ENCODE measurements around the gene GRM4.

The GRM4 gene

GRCh38 chr6:34021554-34022190 is 124.2 kb downstream of the GRM4 start:
- Histone ChIP-seq H3F3A (ENCODE audit: insufficient read depth) (no peaks in the 10 kb centered on the region), H3K27me3 (ENCODE audit: low read length) (no peaks in the 10 kb centered on the region; the same call in 1 of the 2 replicates), H3K79me2 (ENCODE audit: insufficient read depth, low read length) (no peaks in the 10 kb centered on the region), H3K27ac (ENCODE audit: low read depth, low read length) (no peak overlapping the region), H3K9me3 (ENCODE audit: insufficient read depth, low read length) (no peaks in the 10 kb centered on the region), H2AFZ (ENCODE audit: low read depth, low read length, severe bottlenecking) (no peak overlapping the region), H3K4me3 (ENCODE audit: insufficient read depth, low read length, poor library complexity, severe bottlenecking) (no peak overlapping the region), H4K20me1 (ENCODE audit: low read depth, low read length) (no peaks in the 10 kb centered on the region), H3K9me2 (replicated peaks; ENCODE audit: insufficient read depth, low read length) (no peaks in the 10 kb centered on the region), H3K4me2 (ENCODE audit: low read depth, low read length, poor library complexity, severe bottlenecking) (no peak overlapping the region), H3K36me3 (ENCODE audit: low read length) (no peaks in the 10 kb centered on the region), H3K9ac (ENCODE audit: low read length) (no peak overlapping the region)
- TF ChIP-seq CTCF (IDR thresholded peaks at IDR 0.05; ENCODE audit: insufficient read depth, low read length, poor library complexity, severe bottlenecking) (no peak), EZH2phosphoT487 (conservative IDR thresholded peaks at IDR 0.05; ENCODE audit: low read length) (no peak)

GRCh38 chr6:34020807-34021553 is 124.9 kb downstream of the GRM4 start:
- Histone ChIP-seq H3K9me2 (replicated peaks; ENCODE audit: insufficient read depth, low read length) (no peaks in the 10 kb centered on the region), H2AFZ (ENCODE audit: low read depth, low read length, severe bottlenecking) (no peak overlapping the region), H3K4me3 (ENCODE audit: insufficient read depth, low read length, poor library complexity, severe bottlenecking) (no peak overlapping the region), H3K9ac (ENCODE audit: low read length) (no peak overlapping the region), H3K4me2 (ENCODE audit: low read depth, low read length, poor library complexity, severe bottlenecking) (no peak overlapping the region), H3K27ac (ENCODE audit: low read depth, low read length) (no peak overlapping the region), H3K9me3 (ENCODE audit: insufficient read depth, low read length) (no peaks in the 10 kb centered on the region), H3K79me2 (ENCODE audit: insufficient read depth, low read length) (no peaks in the 10 kb centered on the region), H3F3A (ENCODE audit: insufficient read depth) (no peaks in the 10 kb centered on the region), H3K36me3 (ENCODE audit: low read length) (no peaks in the 10 kb centered on the region), H4K20me1 (ENCODE audit: low read depth, low read length) (no peaks in the 10 kb centered on the region), H3K27me3 (ENCODE audit: low read length) (no peaks in the 10 kb centered on the region; the same call in 1 of the 2 replicates)
- TF ChIP-seq CTCF (IDR thresholded peaks at IDR 0.05; ENCODE audit: insufficient read depth, low read length, poor library complexity, severe bottlenecking) (no peak), EZH2phosphoT487 (conservative IDR thresholded peaks at IDR 0.05; ENCODE audit: low read length) (no peak)

GRCh38 chr6:34020278-34020677 is 125.6 kb downstream of the GRM4 start:
- Histone ChIP-seq H3K4me2 (ENCODE audit: low read depth, low read length, poor library complexity, severe bottlenecking) (no peak overlapping the region), H3K27ac (ENCODE audit: low read depth, low read length) (no peak overlapping the region), H3K4me3 (ENCODE audit: insufficient read depth, low read length, poor library complexity, severe bottlenecking) (no peak overlapping the region), H3K9ac (ENCODE audit: low read length) (no peak overlapping the region), H3K9me2 (replicated peaks; ENCODE audit: insufficient read depth, low read length) (no peaks in the 10 kb centered on the region), H3K9me3 (ENCODE audit: insufficient read depth, low read length) (no peaks in the 10 kb centered on the region), H4K20me1 (ENCODE audit: low read depth, low read length) (no peaks in the 10 kb centered on the region), H2AFZ (ENCODE audit: low read depth, low read length, severe bottlenecking) (no peak overlapping the region), H3F3A (ENCODE audit: insufficient read depth) (no peaks in the 10 kb centered on the region), H3K36me3 (ENCODE audit: low read length) (no peaks in the 10 kb centered on the region), H3K27me3 (ENCODE audit: low read length) (no peaks in the 10 kb centered on the region; the same call in 1 of the 2 replicates), H3K79me2 (ENCODE audit: insufficient read depth, low read length) (no peaks in the 10 kb centered on the region)
- TF ChIP-seq CTCF (IDR thresholded peaks at IDR 0.05; ENCODE audit: insufficient read depth, low read length, poor library complexity, severe bottlenecking), result no peak

All from SU-DHL-6 (cell line).